ENCODE data around the gene CCK. TPM values are rescaled to one million over a fixed set of nuclear protein-coding genes. Genes with fewer than 3 reads are reported as not detected.

CCK gene
- total RNA-seq, 1 donor from 2014 or later, result not detected

DNA sequence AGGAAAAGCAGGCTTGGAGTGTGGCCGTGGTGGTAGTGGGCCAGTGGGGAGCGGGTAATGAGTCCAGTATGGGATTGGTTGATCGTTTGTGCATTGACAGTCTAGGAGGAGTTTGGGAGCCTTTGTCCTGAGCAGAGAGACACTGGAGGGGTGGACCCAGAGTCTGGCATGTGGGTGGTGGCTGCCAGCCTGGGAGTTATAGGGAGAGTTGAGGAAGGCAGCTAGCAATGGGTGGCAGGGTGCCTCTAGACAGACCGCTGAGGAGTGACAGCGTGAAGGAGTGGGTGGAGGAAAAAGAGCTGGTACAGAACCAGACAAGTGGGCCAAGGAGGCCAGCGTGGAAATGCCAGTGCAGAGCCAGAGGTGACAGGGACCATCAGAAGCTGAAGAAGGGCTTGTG lies 1.9 kb upstream of the CCK start:
- no peaks in the 10 kb centered on the region for H3K9me3 ChIP-seq
- no peak overlapping the region for H3K4me3 ChIP-seq
- no peaks in the 10 kb centered on the region for H3K36me3 ChIP-seq
- H3K4me1 ChIP-seq, result no peaks in the 10 kb centered on the region
- peaks cover 13% of the 10 kb centered on the region for H3K27me3 ChIP-seq
- intact Hi-C loops (cut with DNase I), result no loop called here
- DNase-seq (ENCODE audit: low spot score in 2 of 2), result no peak
- TF ChIP-seq, protein P1, sequence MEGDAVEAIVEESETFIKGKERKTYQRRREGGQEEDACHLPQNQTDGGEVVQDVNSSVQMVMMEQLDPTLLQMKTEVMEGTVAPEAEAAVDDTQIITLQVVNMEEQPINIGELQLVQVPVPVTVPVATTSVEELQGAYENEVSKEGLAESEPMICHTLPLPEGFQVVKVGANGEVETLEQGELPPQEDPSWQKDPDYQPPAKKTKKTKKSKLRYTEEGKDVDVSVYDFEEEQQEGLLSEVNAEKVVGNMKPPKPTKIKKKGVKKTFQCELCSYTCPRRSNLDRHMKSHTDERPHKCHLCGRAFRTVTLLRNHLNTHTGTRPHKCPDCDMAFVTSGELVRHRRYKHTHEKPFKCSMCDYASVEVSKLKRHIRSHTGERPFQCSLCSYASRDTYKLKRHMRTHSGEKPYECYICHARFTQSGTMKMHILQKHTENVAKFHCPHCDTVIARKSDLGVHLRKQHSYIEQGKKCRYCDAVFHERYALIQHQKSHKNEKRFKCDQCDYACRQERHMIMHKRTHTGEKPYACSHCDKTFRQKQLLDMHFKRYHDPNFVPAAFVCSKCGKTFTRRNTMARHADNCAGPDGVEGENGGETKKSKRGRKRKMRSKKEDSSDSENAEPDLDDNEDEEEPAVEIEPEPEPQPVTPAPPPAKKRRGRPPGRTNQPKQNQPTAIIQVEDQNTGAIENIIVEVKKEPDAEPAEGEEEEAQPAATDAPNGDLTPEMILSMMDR (IDR thresholded peaks at IDR 0.05), result no peak
- H3K27ac ChIP-seq, result no peak overlapping the region

DNA sequence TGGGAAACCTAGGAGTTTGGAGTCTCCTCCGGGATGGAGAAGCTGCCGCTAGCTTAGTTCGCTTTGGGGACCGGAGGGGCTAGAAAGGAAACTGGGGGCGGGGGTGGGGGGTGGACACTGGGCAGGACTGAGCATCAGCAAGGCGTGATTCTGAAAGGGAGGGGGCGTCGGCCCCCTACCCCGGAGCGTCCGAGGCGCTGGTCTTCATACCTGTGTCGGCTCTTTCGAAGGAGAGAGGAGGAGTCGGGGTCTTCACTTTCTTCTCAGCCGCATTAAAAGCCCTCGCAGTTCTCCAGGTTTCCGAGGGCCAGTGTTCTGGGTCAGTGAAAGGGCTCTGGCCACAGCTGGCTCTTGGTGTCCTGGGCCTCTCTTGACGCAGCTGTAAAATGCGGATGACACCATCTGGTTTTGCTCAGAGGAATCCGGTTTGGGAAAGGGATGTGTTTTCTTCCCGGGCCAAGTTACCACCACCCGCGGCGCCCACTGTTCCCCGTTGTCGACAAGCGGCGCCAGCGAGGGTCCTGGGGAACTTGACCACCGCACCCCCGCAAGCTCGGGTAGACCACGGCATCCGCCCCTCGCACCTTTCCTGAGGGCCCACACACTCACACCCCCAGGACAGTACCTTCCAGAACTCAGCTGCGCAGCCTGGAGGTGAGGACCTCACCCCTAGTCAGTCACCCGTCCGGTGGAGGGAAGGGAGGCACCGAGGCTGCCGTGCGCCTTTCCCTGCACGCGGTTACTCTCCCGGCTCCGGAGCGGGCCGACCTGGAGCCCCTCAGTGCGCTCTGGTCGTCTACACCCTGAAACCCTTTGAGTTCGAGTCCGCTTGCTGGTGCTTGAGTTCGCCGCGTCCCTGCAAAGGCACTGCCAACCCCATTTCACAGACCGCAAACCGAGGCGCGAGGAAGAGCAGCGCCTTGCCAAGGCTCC lies 660 bp downstream of the CCK start:
- H3K27ac ChIP-seq, result no peak overlapping the region
- TF ChIP-seq, protein P1 (IDR thresholded peaks at IDR 0.05), result no peak
- no peaks in the 10 kb centered on the region for H3K4me1 ChIP-seq
- H3K27me3 ChIP-seq, result peaks cover 13% of the 10 kb centered on the region
- no peaks in the 10 kb centered on the region for H3K9me3 ChIP-seq
- intact Hi-C loops (cut with DNase I), result no loop called here
- no peak for DNase-seq (ENCODE audit: low spot score in 2 of 2)
- peak overlapping the region in 1 of 2 donors; percentile 12 for H3K4me3 ChIP-seq
- no peaks in the 10 kb centered on the region for H3K36me3 ChIP-seq

DNA sequence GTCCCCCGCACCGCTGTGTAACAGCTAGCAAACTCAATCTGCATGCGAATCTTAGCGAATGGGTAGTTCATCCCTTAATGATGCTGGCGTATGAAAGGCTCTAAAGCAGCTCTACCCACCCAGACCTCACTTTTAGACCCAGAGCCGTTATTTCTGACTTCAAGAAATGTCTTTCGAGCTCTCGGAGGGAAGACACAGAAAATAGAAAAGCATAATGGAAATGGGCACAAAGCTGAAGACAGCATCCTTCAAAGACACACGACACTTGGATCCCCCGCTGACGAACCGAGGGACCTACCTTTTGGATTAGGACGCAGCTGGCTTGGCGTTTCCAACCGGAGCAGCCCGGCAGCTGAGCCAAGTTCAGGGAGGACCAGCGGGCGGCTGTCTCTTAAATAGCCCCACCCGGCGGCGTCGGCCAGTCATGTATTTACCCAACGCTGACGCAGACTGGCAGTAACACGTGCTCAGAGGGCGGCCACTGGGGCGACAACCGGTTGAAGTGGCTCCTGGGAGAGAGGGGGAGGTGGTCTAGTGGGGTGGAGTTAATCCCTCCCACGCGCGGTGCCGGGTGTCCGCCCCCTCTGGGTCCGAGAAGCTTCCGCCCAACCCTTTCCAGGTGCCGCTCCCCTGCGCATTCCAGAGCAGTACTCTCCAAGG lies 1.5 kb downstream of the CCK start:
- no peak for DNase-seq (ENCODE audit: low spot score in 2 of 2)
- peak overlapping the region; percentile 12 to 20 for H3K4me3 ChIP-seq
- no peaks in the 10 kb centered on the region for H3K36me3 ChIP-seq
- no peaks in the 10 kb centered on the region for H3K4me1 ChIP-seq
- H3K9me3 ChIP-seq, result no peaks in the 10 kb centered on the region
- H3K27me3 ChIP-seq, result peaks cover 13% of the 10 kb centered on the region
- TF ChIP-seq, protein P1 (IDR thresholded peaks at IDR 0.05), result no peak
- intact Hi-C loops (cut with DNase I), result no loop called here
- no peak overlapping the region for H3K27ac ChIP-seq

DNA sequence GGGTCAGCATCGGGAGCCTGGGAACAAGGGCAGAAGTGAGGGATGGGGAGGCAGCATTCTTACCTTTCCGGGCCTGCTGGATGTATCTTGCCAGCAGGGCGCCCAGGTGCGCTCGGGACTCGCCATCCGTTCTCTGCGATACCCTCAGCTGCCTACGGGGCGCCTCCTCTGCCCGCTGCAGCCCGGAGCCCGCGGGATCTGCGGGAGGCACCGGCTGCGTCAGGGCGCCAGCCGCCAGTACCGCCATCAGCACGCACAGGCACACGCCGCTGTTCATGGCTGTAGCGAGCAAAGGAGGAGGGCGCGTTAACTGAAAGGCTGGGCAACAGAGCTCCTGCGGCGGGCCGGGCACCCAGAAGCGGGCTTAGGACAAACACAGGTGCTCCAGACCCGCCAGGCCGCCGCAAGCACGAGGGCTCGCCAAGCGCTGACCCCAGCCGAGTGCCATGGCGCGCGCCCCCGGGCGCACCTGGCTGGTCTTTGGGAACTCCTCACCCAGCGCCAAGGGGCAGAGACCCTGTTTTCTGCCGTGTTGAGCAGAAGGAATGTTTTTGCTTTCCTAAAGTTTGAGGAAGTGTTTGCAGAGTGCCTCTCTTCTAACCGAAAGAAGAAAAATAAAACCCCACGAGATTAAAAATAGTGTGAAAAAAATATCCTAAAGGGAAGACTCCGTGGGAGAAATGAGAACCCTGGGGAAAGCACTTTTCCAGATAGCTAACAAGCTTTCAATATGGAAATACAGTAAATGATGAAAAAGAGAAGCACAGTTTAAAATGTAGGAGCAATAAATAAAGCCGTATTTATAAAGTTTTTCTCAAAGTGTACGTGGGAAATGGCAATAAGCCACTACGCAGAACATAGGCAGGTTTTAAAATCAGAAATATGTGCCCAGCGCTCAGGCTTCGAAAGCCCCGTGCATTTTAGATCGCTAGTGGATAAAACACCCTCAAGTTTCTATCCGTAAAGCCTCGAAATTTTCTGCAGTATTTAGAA lies 2.3 kb downstream of the CCK start:
- Histone ChIP-seq H3K9me3 (no peaks in the 10 kb centered on the region), H3K4me3 (peak overlapping the region; percentile 21 to 38), H3K4me1 (no peaks in the 10 kb centered on the region), H3K36me3 (no peaks in the 10 kb centered on the region), H3K27me3 (peaks cover 13% of the 10 kb centered on the region), H3K27ac (no peak overlapping the region)
- DNase-seq (ENCODE audit: low spot score in 2 of 2), result no peak
- TF ChIP-seq, protein P1 (IDR thresholded peaks at IDR 0.05), result no peak
- intact Hi-C loops (cut with DNase I), result no loop called here

- TF ChIP-seq, protein P1 (IDR thresholded peaks at IDR 0.05), result no peak
- DNase-seq (ENCODE audit: low spot score in 2 of 2), result no peak
- H3K27ac ChIP-seq, result no peak overlapping the region
- no peaks in the 10 kb centered on the region for H3K9me3 ChIP-seq
- H3K4me3 ChIP-seq, result no peak overlapping the region
- intact Hi-C loops (cut with DNase I), result no loop called here
- peaks cover 13% of the 10 kb centered on the region for H3K27me3 ChIP-seq
- H3K36me3 ChIP-seq, result no peaks in the 10 kb centered on the region
- no peaks in the 10 kb centered on the region for H3K4me1 ChIP-seq
These were observed 3.5 kb downstream of the CCK start for GRCh38 chr3:42262525-42262924.
